ENCODE measurements around the gene PTCD1.

DNA sequence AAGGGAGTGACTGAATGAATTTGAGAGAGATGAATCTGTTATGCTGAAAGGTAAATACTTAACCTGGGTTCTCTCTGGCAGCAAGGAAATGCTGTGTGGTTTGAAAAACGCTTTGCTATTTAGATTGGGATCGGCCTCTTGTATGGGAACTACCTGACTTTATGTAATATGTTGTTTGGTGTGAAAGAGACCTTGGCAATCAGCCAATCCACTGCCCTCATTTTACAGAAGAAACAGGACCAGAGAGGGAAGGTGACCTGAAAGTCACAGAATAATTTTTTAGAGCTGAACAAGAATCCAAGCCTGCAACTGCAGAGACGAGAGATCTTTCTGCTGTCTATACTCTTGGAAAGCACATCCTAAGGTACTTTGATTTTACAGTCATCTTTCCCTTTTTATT lies 28.8 kb downstream of the PTCD1 start:
- TF ChIP-seq, protein P1, sequence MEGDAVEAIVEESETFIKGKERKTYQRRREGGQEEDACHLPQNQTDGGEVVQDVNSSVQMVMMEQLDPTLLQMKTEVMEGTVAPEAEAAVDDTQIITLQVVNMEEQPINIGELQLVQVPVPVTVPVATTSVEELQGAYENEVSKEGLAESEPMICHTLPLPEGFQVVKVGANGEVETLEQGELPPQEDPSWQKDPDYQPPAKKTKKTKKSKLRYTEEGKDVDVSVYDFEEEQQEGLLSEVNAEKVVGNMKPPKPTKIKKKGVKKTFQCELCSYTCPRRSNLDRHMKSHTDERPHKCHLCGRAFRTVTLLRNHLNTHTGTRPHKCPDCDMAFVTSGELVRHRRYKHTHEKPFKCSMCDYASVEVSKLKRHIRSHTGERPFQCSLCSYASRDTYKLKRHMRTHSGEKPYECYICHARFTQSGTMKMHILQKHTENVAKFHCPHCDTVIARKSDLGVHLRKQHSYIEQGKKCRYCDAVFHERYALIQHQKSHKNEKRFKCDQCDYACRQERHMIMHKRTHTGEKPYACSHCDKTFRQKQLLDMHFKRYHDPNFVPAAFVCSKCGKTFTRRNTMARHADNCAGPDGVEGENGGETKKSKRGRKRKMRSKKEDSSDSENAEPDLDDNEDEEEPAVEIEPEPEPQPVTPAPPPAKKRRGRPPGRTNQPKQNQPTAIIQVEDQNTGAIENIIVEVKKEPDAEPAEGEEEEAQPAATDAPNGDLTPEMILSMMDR (IDR thresholded peaks at IDR 0.05): no peak
- TF ChIP-seq POLR2A (IDR thresholded peaks at IDR 0.05): no peak

All from Peyer's patch (tissue), 4 donors.